Brain microvascular endothelial cell (primary cell): Measurements from ENCODE around the gene DAND5.
"Not testable (repeated sequence)": the region's sequence is repeated elsewhere in the genome, so short reads cannot be mapped to it uniquely, and the experiment has no call there.

Experiments used
- DNase-seq: peaks from one replicate; pipeline ENCODE4 v3.0.0-alpha.2; 2020
- H3K27ac ChIP-seq: fragments of 250-450 bp; sonication (Bioruptor Pico); 2 replicates; pipeline ENCODE4 v1.5.1; 2020; ENCODE audit warnings: mild to moderate bottlenecking, moderate library complexity
- H3K27me3 ChIP-seq: fragments of 250-450 bp; sonication (Bioruptor Pico); replicated peaks from 2 replicates; pipeline ENCODE4 v1.5.1; 2020; ENCODE audit warnings: mild to moderate bottlenecking
- H3K36me3 ChIP-seq: fragments of 250-450 bp; sonication (Bioruptor Pico); replicated peaks from 2 replicates; pipeline ENCODE4 v1.5.1; 2020; ENCODE audit warnings: mild to moderate bottlenecking
- H3K4me3 ChIP-seq: 2 replicates; pipeline ENCODE4 v1.5.1; 2011; ENCODE audit warnings: low read depth, mild to moderate bottlenecking, control low read depth, low read length, moderate library complexity
- in situ Hi-C: cut with HindIII; loops from 2 replicates; pipeline ENCODE4 v1.10.0; 2017; ENCODE audit warnings: low sequenced_read_pairs, low pct_ligation_motif_present
- TF ChIP-seq, protein P1 (sequence below): IDR thresholded peaks from 2 replicates; pipeline ENCODE4 v1.5.1; 2011; ENCODE audit warnings: low read depth, mild to moderate bottlenecking, moderate library complexity, low read length, control low read depth, inconsistent platforms; ENCODE audit errors: missing control alignments

Gene DAND5

DNA sequence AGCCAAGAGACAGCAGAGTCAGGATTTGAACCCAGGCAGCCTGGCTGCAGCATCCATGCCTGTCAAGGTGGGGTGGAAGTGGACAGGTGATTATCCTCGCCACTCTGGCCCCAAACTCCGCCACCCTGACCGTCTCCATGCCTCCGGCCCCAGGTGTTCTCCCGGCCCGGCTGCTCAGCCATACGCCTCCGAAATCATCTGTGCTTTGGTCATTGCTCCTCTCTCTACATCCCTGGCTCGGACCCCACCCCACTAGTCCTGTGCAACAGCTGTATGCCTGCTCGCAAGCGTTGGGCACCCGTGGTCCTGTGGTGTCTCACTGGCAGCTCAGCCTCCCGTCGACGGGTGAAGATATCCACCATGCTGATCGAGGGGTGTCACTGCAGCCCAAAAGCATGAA is 3.9 kb downstream of the DAND5 start:
- Histone ChIP-seq H3K27me3 (no peaks in the 10 kb centered on the region), H3K27ac (no peak overlapping the region), H3K4me3 (no peak overlapping the region), H3K36me3 (no peaks in the 10 kb centered on the region)
- in situ Hi-C loops: no loop called here
- no peak for DNase-seq
- TF ChIP-seq, protein P1, sequence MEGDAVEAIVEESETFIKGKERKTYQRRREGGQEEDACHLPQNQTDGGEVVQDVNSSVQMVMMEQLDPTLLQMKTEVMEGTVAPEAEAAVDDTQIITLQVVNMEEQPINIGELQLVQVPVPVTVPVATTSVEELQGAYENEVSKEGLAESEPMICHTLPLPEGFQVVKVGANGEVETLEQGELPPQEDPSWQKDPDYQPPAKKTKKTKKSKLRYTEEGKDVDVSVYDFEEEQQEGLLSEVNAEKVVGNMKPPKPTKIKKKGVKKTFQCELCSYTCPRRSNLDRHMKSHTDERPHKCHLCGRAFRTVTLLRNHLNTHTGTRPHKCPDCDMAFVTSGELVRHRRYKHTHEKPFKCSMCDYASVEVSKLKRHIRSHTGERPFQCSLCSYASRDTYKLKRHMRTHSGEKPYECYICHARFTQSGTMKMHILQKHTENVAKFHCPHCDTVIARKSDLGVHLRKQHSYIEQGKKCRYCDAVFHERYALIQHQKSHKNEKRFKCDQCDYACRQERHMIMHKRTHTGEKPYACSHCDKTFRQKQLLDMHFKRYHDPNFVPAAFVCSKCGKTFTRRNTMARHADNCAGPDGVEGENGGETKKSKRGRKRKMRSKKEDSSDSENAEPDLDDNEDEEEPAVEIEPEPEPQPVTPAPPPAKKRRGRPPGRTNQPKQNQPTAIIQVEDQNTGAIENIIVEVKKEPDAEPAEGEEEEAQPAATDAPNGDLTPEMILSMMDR: no peak

DNA sequence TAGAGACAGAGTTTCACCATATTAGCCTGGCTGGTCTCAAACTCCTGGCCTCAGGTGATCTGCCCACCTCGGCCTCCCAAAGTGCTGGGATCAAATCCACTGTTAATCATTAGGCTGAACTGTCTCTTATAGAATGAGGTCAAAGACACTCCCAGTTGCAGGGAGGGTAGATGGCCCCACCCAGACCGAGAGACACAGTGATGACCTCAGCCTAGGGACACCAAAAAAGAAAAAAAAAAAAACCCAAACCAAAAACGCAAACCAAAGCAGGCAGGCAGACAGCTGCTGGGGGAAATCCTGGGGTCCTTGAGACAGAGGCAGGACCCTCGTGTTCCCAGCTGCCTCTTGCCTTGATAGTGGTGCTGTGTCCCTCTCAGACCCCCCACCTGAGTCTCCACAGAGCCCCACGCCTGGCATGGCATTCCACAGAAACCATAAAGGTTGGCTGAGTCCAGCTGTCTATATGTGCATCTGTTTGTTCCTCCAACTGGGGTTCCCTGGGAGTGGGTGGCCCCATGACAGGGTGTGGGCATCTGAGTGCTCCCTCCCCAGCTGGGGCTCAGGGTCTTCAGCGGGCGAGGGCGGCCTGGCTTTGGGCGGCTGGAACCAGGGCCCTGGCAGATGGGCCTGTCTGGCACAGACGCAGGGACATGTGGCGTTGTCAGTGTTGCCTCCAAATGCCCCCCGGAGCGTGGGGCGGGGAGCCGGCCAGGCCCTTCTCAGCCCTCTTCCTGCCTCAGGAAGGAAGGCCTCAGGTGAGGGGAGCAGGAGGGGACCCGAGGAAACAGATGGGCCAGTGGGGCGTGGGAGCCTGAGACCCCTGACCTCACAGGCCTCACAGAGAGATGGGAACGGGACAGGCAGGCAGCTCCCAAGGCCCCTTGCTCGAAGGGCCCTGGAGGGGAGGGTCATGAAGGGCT is 5.2 kb downstream of the DAND5 start:
- no peak for DNase-seq
- Histone ChIP-seq H3K4me3 (no peak overlapping the region), H3K27me3 (no peaks in the 10 kb centered on the region), H3K27ac (no peak overlapping the region), H3K36me3 (no peaks in the 10 kb centered on the region)
- in situ Hi-C loops: no loop called here
- TF ChIP-seq, protein P1: no peak

GRCh38 chr19:12975221-12975741 is 5.9 kb downstream of the DAND5 start:
- H3K27ac ChIP-seq: no peak overlapping the region
- in situ Hi-C loops: no loop called here
- H3K4me3 ChIP-seq: no peak overlapping the region
- no peaks in the 10 kb centered on the region for H3K36me3 ChIP-seq
- DNase-seq: no peak
- H3K27me3 ChIP-seq: no peaks in the 10 kb centered on the region
- TF ChIP-seq, protein P1: no peak

DNA sequence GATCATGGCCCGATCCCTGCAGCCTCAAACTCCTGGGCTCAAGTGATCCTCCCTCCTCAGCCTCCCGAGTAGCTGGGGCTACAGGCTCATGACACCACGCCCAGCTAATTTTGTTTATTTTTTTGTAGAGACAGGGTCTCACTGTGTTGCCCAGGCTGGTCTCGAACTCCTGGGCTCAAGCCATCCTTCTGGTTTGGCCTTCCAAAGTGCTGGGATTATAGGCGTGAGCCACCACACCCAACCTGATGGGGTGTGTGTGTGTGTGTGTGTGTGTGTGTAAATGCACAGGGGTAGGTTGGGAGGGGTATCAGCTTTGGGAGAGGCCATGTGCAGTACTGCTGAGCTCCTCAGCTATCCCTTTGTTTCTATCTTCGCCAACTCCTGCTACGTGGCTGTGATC is 6.7 kb downstream of the DAND5 start:
- H3K4me3 ChIP-seq, in situ Hi-C loops, H3K27ac ChIP-seq, H3K36me3 ChIP-seq, DNase-seq, H3K27me3 ChIP-seq: not testable (repeated sequence)

GRCh38 chr19:12979974-12980373 is 10.6 kb downstream of the DAND5 start:
- in situ Hi-C loops: no loop called here
- Histone ChIP-seq H3K27ac (no peak overlapping the region), H3K27me3 (no peaks in the 10 kb centered on the region), H3K4me3 (no peak overlapping the region), H3K36me3 (no peaks in the 10 kb centered on the region)
- DNase-seq: no peak
- TF ChIP-seq, protein P1: no peak

DNA sequence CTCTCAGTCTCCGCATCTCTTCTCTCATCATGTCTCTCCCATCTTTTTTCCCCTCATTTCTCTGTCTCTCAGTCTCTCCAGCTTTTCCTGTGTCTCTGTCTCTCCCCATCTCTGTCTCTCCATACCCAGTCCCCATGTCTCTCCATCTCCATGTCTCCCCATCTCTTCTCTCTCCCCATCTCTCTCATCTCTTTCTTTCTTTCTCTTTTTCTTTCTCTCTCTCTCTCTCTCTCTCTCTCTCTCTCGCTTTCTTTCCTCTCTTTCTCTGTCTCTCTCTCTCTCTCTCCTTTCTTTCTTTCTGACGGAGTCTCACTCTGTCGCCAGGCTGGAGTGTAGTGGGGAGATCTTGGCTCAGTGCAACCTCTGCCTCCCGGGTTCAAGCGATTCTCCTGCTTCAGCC is 13.3 kb downstream of the DAND5 start:
- Histone ChIP-seq H3K36me3 (no peaks in the 10 kb centered on the region), H3K4me3 (no peak overlapping the region), H3K27ac (no peak overlapping the region), H3K27me3 (no peaks in the 10 kb centered on the region)
- DNase-seq: no peak
- TF ChIP-seq, protein P1: no peak
- in situ Hi-C loops: no loop called here
